COLO829 (cell line): ENCODE data around the gene COASY.
"Not testable (repeated sequence)": the region's sequence is repeated elsewhere in the genome, so short reads cannot be mapped to it uniquely, and the experiment has no call there.

ENCODE experiments used
- DNase-seq: peaks from one replicate; pipeline ENCODE4 v3.0.0; 2012; ENCODE audit warnings: low spot score

Gene COASY

GRCh38 chr17:42553161-42553818, 8.7 kb upstream of the COASY start:
- DNase-seq: no peak

GRCh38 chr17:42553866-42554249, 8.1 kb upstream of the COASY start:
- DNase-seq: no peak

- DNase-seq: no peak
Measured at GRCh38 chr17:42554250-42555121, 7.5 kb upstream of the COASY start.

GRCh38 chr17:42555122-42555622, 6.8 kb upstream of the COASY start:
- no peak for DNase-seq

GRCh38 chr17:42555961-42556617, 5.9 kb upstream of the COASY start:
- DNase-seq: not testable (repeated sequence)

GRCh38 chr17:42559075-42559474, 2.9 kb upstream of the COASY start:
- DNase-seq: no peak

- DNase-seq: no peak
Measured at GRCh38 chr17:42560246-42560645, 1.7 kb upstream of the COASY start.

GRCh38 chr17:42562388-42563142, 617 bp downstream of the COASY start:
- no peak for DNase-seq

- no peak for DNase-seq
Measured at GRCh38 chr17:42563143-42563509, 1.2 kb downstream of the COASY start.

GRCh38 chr17:42563543-42563942, 1.6 kb downstream of the COASY start:
- no peak for DNase-seq

- DNase-seq: no peak
Measured at GRCh38 chr17:42563950-42564349, 2.0 kb downstream of the COASY start.

GRCh38 chr17:42564815-42565522, 3.0 kb downstream of the COASY start:
- DNase-seq: no peak

- DNase-seq: no peak
Measured at GRCh38 chr17:42565523-42566214, 3.7 kb downstream of the COASY start.

- no peak for DNase-seq
Measured at GRCh38 chr17:42566215-42566882, 4.4 kb downstream of the COASY start.

- DNase-seq: peak; percentile 100
Measured at GRCh38 chr17:42566883-42567573, 5.1 kb downstream of the COASY start, which contains the start of gene MLX. Gene MLX (plus strand): TSS chr17:42567100. CDS start chr17:42567125, 25 bp downstream.

- DNase-seq: no peak
Measured at GRCh38 chr17:42568341-42569111, 6.6 kb downstream of the COASY start.

- no peak for DNase-seq
Measured at GRCh38 chr17:42571435-42572225, 9.7 kb downstream of the COASY start.

- no peak for DNase-seq
Measured at GRCh38 chr17:42573095-42573494, 11.1 kb downstream of the COASY start.
